GM12875 (cell line): ENCODE measurements around the gene TALDO1.

Source experiments
- H3K4me3 ChIP-seq: one replicate; pipeline ENCODE4 v1.5.1; 2011; ENCODE audit warnings: low read depth, low read length, control low read depth
- CTCF ChIP-seq: IDR thresholded peaks from 2 replicates; pipeline ENCODE4 v1.5.1; 2011; ENCODE audit warnings: low read depth, mild to moderate bottlenecking, control low read depth, inconsistent platforms, low read length, moderate library complexity, borderline replicate concordance; ENCODE audit not compliant: insufficient read depth

The TALDO1 gene

GRCh38 chr11:783581-784015 is 36.3 kb downstream of the TALDO1 start:
- no peak overlapping the region for H3K4me3 ChIP-seq
- TF ChIP-seq CTCF: 0 out of 2 replicates have a peak, but pooled peaks have one; percentile 29

- TF ChIP-seq CTCF: no peak
- no peak overlapping the region for H3K4me3 ChIP-seq
These were observed 39.2 kb downstream of the TALDO1 start for GRCh38 chr11:786235-787083.

DNA sequence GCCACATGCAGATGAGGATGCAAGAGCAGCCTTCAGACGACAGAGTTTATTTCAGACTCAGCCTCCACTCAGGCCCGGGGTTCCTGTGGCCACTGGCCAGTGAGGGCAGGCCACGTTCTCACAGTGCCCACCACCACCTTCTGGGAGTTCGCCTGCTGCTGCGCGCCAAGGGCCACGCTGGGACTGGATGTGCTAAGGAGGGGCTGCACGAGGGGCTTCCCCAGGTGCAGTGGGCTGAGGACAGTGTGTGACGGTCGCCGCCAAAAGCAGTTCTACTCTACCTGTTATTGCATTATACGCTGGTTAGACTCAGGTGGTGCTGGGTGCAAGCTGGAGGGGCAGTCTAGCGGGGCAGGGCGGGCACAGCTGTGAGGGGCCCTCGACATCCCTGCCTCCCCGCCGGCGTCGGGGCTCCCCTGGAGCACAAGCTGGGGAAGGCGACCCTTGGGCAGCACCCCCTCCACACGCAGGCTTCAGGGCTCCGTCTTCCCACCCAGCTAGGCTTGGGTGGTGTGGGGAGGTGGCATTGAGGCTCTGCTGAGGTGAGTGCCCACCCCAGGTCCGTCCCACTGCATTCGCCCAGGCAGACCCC is 39.9 kb downstream of the TALDO1 start:
- no peak overlapping the region for H3K4me3 ChIP-seq
- no peak for TF ChIP-seq CTCF

- H3K4me3 ChIP-seq: no peak overlapping the region
- peak; percentile 17; the same call in 1 of the 2 replicates for TF ChIP-seq CTCF
These were observed 40.9 kb downstream of the TALDO1 start for GRCh38 chr11:788009-788640.

- TF ChIP-seq CTCF: no peak
- H3K4me3 ChIP-seq: peak overlapping the region; percentile 49
These were observed 42.0 kb downstream of the TALDO1 start for GRCh38 chr11:788953-789940.

DNA sequence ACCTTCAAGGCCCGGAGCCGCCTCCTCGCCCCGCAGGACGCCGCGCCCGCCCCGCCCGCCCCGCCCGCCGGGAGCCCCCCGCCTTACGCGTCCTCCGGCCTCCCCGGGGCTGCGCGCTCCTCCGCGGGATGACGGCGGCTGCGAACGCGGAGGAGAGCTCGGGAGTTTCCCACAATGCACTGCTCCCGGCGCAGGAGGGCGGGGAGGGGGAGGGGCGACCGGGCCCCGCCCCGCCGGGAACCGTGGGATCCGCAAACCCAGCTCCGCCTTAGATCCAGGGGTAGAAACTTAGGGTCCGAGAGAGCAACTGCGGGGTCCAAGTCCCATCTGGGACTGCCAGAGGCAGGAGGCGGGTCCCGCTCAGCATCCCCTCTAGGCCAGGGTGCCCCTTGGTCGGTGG is 42.7 kb downstream of the TALDO1 start, which contains the start of gene CEND1:
Gene CEND1, minus strand, starts transcription at position 148 of the 400 bp plus-strand sequence. CDS start 1,514 bp downstream, outside the sequence.
- H3K4me3 ChIP-seq: peak within 1 kb of the TSS; percentile 49
- no peak for TF ChIP-seq CTCF
